HepG2 (cell line): Measurements from ENCODE around the gene ERCC4. TPM values are rescaled to one million over a fixed set of nuclear protein-coding genes. Genes with fewer than 3 reads are reported as not detected.

Experiments
- ELF1 ChIP-seq: sonication (generic); formaldehyde crosslinking; IDR thresholded peaks from 2 replicates; pipeline ENCODE4 v1.4.0; 2020; ENCODE audit warnings: missing genetic modification reagents
- ELF4 ChIP-seq: sonication (generic); formaldehyde crosslinking; IDR thresholded peaks from 2 replicates; pipeline ENCODE4 v1.5.0; 2020; ENCODE audit warnings: missing genetic modification reagents, mild to moderate bottlenecking, moderate library complexity, borderline replicate concordance
- ESRRA ChIP-seq: sonication (generic); formaldehyde crosslinking; IDR thresholded peaks from 2 replicates; pipeline ENCODE4 v1.5.1; 2020; ENCODE audit warnings: mild to moderate bottlenecking, low read depth, missing genetic modification reagents
- FOSL1 ChIP-seq: sonication (generic); formaldehyde crosslinking; IDR thresholded peaks from 2 replicates; pipeline ENCODE4 v1.9.0; 2021; ENCODE audit warnings: missing genetic modification reagents, borderline replicate concordance
- NFATC3 ChIP-seq: sonication (generic); formaldehyde crosslinking; IDR thresholded peaks from 2 replicates; pipeline ENCODE4 v1.5.1; 2020; ENCODE audit warnings: mild to moderate bottlenecking, missing genetic modification reagents
- TBX3 ChIP-seq: fragments of 450-650 bp; IDR thresholded peaks from 2 replicates; pipeline ENCODE4 v1.6.1; 2017; ENCODE audit warnings: antibody characterized with exemption, mild to moderate bottlenecking, inconsistent platforms, borderline replicate concordance
- TFAP4 ChIP-seq: sonication (generic); IDR thresholded peaks from 2 replicates; pipeline ENCODE4 v1.6.1; 2016; ENCODE audit warnings: low read depth, borderline replicate concordance
- TFDP1 ChIP-seq: IDR thresholded peaks from 2 replicates; pipeline ENCODE4 v1.6.1; 2016; ENCODE audit warnings: missing compliant biosample characterization, missing genetic modification reagents, borderline replicate concordance
- ZNF10 ChIP-seq: sonication (generic); formaldehyde crosslinking; IDR thresholded peaks from 2 replicates; pipeline ENCODE4 v1.4.0; 2020; ENCODE audit warnings: mild to moderate bottlenecking, low read depth, missing genetic modification reagents, borderline replicate concordance
- ZNF331 ChIP-seq: sonication (generic); formaldehyde crosslinking; IDR thresholded peaks from 2 replicates; pipeline ENCODE4 v1.4.0; 2020; ENCODE audit warnings: missing genetic modification reagents
- ZNF556 ChIP-seq: sonication (generic); formaldehyde crosslinking; IDR thresholded peaks from 2 replicates; pipeline ENCODE4 v1.4.0; 2020; ENCODE audit warnings: mild to moderate bottlenecking, missing genetic modification reagents, borderline replicate concordance
- ZNF574 ChIP-seq: sonication (generic); formaldehyde crosslinking; IDR thresholded peaks from 2 replicates; pipeline ENCODE4 v1.4.0; 2020; ENCODE audit warnings: missing genetic modification reagents
- ZNF616 ChIP-seq: sonication (generic); formaldehyde crosslinking; IDR thresholded peaks from 2 replicates; pipeline ENCODE4 v1.5.0; 2020; ENCODE audit warnings: low read depth, mild to moderate bottlenecking, missing genetic modification reagents
- polyA plus RNA-seq, 8 experiments: library from polyadenylated mRNA; depleted of rRNA in 3 of 8; stranded (reverse) in 7 of 8; unstranded in 1 of 8; fragments of >200 nt; fragmentation: Illumina TruSeq in 4 of 8; extraction: Trizol in 4 of 8; gene quantifications; 2 replicates each; pipeline versions ENCODE4 v1.2.1 to v1.2.3, GENCODE V29; 2011 to 2016; ENCODE audit warnings: low read depth in 4 of 8, missing spikeins in 1 of 8, mixed read lengths in 1 of 8; ENCODE audit not compliant: insufficient read depth in 1 of 8
- total RNA-seq, 5 experiments: library from RNA; depleted of rRNA; stranded (reverse); fragments of >200 nt; fragmentation: Illumina TruSeq; extraction: Trizol; gene quantifications; 2 replicates each; pipeline ENCODE4 v1.2.3, GENCODE V29; 2016; ENCODE audit warnings: low read depth in 1 of 5
- TF ChIP-seq, protein P1 (sequence below): sonication (generic); formaldehyde crosslinking; IDR thresholded peaks from 2 replicates; pipeline ENCODE4 v1.4.0; 2020; ENCODE audit warnings: missing genetic modification reagents
- TF ChIP-seq, protein P2 (sequence below): sonication (generic); formaldehyde crosslinking; IDR thresholded peaks from 2 replicates; pipeline ENCODE4 v1.5.0; 2020; ENCODE audit warnings: mild to moderate bottlenecking, missing genetic modification reagents, borderline replicate concordance
- TF ChIP-seq, protein P3 (sequence below): IDR thresholded peaks from 2 replicates; pipeline ENCODE4 v1.6.1; 2016; ENCODE audit warnings: low read depth, borderline replicate concordance

ERCC4 gene
- total and polyA plus RNA-seq, 2 of the 13 experiments (the other 11 are each of a cell fraction or from before 2014, with no cell fraction given) = 5.4 to 15.2 TPM

- TF ChIP-seq ZNF556 = no peak
- TF ChIP-seq, protein P1, sequence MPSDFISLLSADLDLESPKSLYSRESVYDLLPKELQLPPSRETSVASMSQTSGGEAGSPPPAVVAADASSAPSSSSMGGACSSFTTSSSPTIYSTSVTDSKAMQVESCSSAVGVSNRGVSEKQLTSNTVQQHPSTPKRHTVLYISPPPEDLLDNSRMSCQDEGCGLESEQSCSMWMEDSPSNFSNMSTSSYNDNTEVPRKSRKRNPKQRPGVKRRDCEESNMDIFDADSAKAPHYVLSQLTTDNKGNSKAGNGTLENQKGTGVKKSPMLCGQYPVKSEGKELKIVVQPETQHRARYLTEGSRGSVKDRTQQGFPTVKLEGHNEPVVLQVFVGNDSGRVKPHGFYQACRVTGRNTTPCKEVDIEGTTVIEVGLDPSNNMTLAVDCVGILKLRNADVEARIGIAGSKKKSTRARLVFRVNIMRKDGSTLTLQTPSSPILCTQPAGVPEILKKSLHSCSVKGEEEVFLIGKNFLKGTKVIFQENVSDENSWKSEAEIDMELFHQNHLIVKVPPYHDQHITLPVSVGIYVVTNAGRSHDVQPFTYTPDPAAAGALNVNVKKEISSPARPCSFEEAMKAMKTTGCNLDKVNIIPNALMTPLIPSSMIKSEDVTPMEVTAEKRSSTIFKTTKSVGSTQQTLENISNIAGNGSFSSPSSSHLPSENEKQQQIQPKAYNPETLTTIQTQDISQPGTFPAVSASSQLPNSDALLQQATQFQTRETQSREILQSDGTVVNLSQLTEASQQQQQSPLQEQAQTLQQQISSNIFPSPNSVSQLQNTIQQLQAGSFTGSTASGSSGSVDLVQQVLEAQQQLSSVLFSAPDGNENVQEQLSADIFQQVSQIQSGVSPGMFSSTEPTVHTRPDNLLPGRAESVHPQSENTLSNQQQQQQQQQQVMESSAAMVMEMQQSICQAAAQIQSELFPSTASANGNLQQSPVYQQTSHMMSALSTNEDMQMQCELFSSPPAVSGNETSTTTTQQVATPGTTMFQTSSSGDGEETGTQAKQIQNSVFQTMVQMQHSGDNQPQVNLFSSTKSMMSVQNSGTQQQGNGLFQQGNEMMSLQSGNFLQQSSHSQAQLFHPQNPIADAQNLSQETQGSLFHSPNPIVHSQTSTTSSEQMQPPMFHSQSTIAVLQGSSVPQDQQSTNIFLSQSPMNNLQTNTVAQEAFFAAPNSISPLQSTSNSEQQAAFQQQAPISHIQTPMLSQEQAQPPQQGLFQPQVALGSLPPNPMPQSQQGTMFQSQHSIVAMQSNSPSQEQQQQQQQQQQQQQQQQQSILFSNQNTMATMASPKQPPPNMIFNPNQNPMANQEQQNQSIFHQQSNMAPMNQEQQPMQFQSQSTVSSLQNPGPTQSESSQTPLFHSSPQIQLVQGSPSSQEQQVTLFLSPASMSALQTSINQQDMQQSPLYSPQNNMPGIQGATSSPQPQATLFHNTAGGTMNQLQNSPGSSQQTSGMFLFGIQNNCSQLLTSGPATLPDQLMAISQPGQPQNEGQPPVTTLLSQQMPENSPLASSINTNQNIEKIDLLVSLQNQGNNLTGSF = no peak
- no peak for TF ChIP-seq TFDP1 (CRISPR knock-in tag)
- TF ChIP-seq TBX3 = no peak
- TF ChIP-seq ZNF331 (CRISPR knock-in tag) = no peak
- no peak for TF ChIP-seq FOSL1 (CRISPR knock-in tag)
- TF ChIP-seq NFATC3 (CRISPR knock-in tag) = no peak
- no peak for TF ChIP-seq ESRRA (CRISPR knock-in tag)
- TF ChIP-seq, protein P2, sequence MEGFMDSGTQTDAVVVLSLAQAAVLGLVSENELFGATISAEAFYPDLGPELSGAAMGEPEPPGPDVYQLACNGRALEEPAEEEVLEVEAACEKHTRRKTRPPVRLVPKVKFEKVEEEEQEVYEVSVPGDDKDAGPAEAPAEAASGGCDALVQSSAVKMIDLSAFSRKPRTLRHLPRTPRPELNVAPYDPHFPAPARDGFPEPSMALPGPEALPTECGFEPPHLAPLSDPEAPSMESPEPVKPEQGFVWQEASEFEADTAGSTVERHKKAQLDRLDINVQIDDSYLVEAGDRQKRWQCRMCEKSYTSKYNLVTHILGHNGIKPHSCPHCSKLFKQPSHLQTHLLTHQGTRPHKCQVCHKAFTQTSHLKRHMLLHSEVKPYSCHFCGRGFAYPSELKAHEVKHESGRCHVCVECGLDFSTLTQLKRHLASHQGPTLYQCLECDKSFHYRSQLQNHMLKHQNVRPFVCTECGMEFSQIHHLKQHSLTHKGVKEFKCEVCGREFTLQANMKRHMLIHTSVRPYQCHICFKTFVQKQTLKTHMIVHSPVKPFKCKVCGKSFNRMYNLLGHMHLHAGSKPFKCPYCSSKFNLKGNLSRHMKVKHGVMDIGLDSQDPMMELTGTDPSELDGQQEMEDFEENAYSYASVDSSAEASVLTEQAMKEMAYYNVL (CRISPR knock-in tag) = no peak
- no peak for TF ChIP-seq ZNF616
- no peak for TF ChIP-seq ELF4 (CRISPR knock-in tag)
- TF ChIP-seq ELF1 (CRISPR knock-in tag) = no peak
- peak; percentile 9; the same call in 1 of the 2 replicates for TF ChIP-seq TFAP4
- no peak for TF ChIP-seq ZNF10 (CRISPR knock-in tag)
- TF ChIP-seq ZNF574 = no peak
- TF ChIP-seq, protein P3, sequence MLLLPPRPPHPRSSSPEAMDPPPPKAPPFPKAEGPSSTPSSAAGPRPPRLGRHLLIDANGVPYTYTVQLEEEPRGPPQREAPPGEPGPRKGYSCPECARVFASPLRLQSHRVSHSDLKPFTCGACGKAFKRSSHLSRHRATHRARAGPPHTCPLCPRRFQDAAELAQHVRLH = no peak
Observed at GRCh38 chr16:13961099-13961811, 41.3 kb downstream of the ERCC4 start (continued).
